ENCODE data around the gene SLC35A5. TPM values are rescaled to one million over a fixed set of nuclear protein-coding genes. Genes with fewer than 3 reads are reported as not detected.

Gene SLC35A5
- total and polyA plus RNA-seq, 2 of the 8 experiments (the other 6 are each of a cell fraction or from before 2014, with no cell fraction given): 36.5 to 38.6 TPM

- H4K5ac ChIP-seq (ENCODE audit: insufficient read length, low read depth, low read length): no peak overlapping the region
- H3K9me3 ChIP-seq (ENCODE audit: insufficient read depth in 2 of 2, low read depth in 1 of 2, low read length in 1 of 2): peaks cover 13 to 25% of the 10 kb centered on the region in 2 experiments
- no peak overlapping the region for H4K91ac ChIP-seq (replicated peaks; ENCODE audit: insufficient read length, low read length)
- H4K20me1 ChIP-seq (replicated peaks in 1 of 2; ENCODE audit: control insufficient read depth in 1 of 2, insufficient read depth in 2 of 2, low read length in 2 of 2): no peaks in the 10 kb centered on the region
- H2BK20ac ChIP-seq (ENCODE audit: low read length): no peak overlapping the region
- H3K36me3 ChIP-seq (ENCODE audit: control insufficient read depth in 2 of 4, insufficient read depth in 4 of 4, low read length in 3 of 4): no peaks in the 10 kb centered on the region; a peak in 2 of 8 replicates
- H2BK15ac ChIP-seq (ENCODE audit: low read length): no peak overlapping the region
- no peaks in the 10 kb centered on the region for H3K23me2 ChIP-seq (ENCODE audit: low read depth, low read length)
- H3K4me1 ChIP-seq (replicated peaks in 1 of 4; ENCODE audit: control insufficient read depth in 3 of 4, insufficient read depth in 4 of 4, low read length in 3 of 4): no peaks in the 10 kb centered on the region
- H3K4me3 ChIP-seq (ENCODE audit: extremely low read depth in 1 of 4, insufficient read depth in 2 of 4, low read depth in 3 of 4, low read length in 4 of 4): no peak overlapping the region
- H3K4ac ChIP-seq (replicated peaks; ENCODE audit: insufficient read length, low read depth, low read length): no peak overlapping the region
- H3K9ac ChIP-seq (replicated peaks in 1 of 4; ENCODE audit: extremely low read depth in 1 of 4, low read depth in 3 of 4, low read length in 3 of 4): no peak overlapping the region
- no peak overlapping the region for H3K23ac ChIP-seq (ENCODE audit: insufficient read length)
- H3K79me1 ChIP-seq (ENCODE audit: low read depth, low read length): no peaks in the 10 kb centered on the region
- no peak overlapping the region for H3K56ac ChIP-seq (replicated peaks; ENCODE audit: insufficient read length, low read depth, low read length)
- no peak for FAIRE-seq
- H2AFZ ChIP-seq (ENCODE audit: low read length): no peak overlapping the region
- POLR2A ChIA-PET (ENCODE audit: partially characterized antibody): no interaction called here
- H3K79me2 ChIP-seq (ENCODE audit: control insufficient read depth in 1 of 2, insufficient read depth in 2 of 2, low read length in 2 of 2): no peaks in the 10 kb centered on the region
- no peak overlapping the region for H2AK5ac ChIP-seq (ENCODE audit: low read depth, low read length)
- H4K8ac ChIP-seq (ENCODE audit: extremely low read depth, insufficient read depth, low read length): no peak overlapping the region
- no peak overlapping the region for H2BK12ac ChIP-seq (ENCODE audit: low read depth, low read length)
- H3K4me2 ChIP-seq (ENCODE audit: insufficient read depth in 1 of 2, low read depth in 2 of 2, low read length in 2 of 2): no peak overlapping the region
- H3K14ac ChIP-seq (ENCODE audit: insufficient read length): no peak overlapping the region
- H2BK120ac ChIP-seq (replicated peaks; ENCODE audit: low read depth, low read length): no peak overlapping the region
- H2BK5ac ChIP-seq (ENCODE audit: low read depth, low read length): no peak overlapping the region
- no peak for DNase-seq (ENCODE audit: low read depth in 1 of 2, low spot score in 2 of 2)
- H3K27ac ChIP-seq (ENCODE audit: low read depth, low read length): no peak overlapping the region
- no peaks in the 10 kb centered on the region for H3K27me3 ChIP-seq (replicated peaks in 1 of 4; ENCODE audit: control insufficient read depth in 3 of 4, extremely low read depth in 1 of 4, insufficient read depth in 3 of 4, low read length in 3 of 4)
- CTCF ChIA-PET (ENCODE audit: partially characterized antibody): interaction anchor here (0.7 to 1.3 kb wide), 3 partner anchors 21 to 401 kb away, joined by 3 read pairs; no protein-coding TSS in a partner anchor
- H3K18ac ChIP-seq (ENCODE audit: extremely low read depth, low read length): no peak overlapping the region
- no peak for TF ChIP-seq POLR2AphosphoS5 (IDR thresholded peaks at IDR 0.05; ENCODE audit: low read depth, low read length)
- no peak for TF ChIP-seq CHD7 (IDR thresholded peaks at IDR 0.05; ENCODE audit: insufficient replicate concordance, low read length)
Observed at GRCh38 chr3:112512320-112512719, 49.5 kb upstream of the SLC35A5 start.
